ENCODE measurements around the gene ARL6IP5.

Gene ARL6IP5

GRCh38 chr3:69084326-69085167, at the start of gene ARL6IP5:
TSS of gene ARL6IP5 (plus strand) at chr3:69084937. CDS start at chr3:69085048, 111 bp downstream.
- FAIRE-seq, result peak; percentile 46

GRCh38 chr3:69044608-69045007, 40.1 kb upstream of the ARL6IP5 start:
- no peak for FAIRE-seq

- FAIRE-seq, result no peak
Measured at GRCh38 chr3:69048990-69049389, 35.7 kb upstream of the ARL6IP5 start.

GRCh38 chr3:69051756-69052471, 32.8 kb upstream of the ARL6IP5 start, which contains the start of gene TMF1:
TSS of gene TMF1 (minus strand) at chr3:69052333. CDS start at chr3:69052086, 247 bp downstream.
- FAIRE-seq, result peak; percentile 99

- FAIRE-seq, result no peak
Measured at GRCh38 chr3:69052472-69052898, 32.3 kb upstream of the ARL6IP5 start.

GRCh38 chr3:69058180-69058946, 26.4 kb upstream of the ARL6IP5 start:
- no peak for FAIRE-seq

- FAIRE-seq, result no peak
Measured at GRCh38 chr3:69058947-69059224, 25.9 kb upstream of the ARL6IP5 start.

- no peak for FAIRE-seq
Measured at GRCh38 chr3:69059688-69060087, 25.0 kb upstream of the ARL6IP5 start.

GRCh38 chr3:69063636-69064035, 21.1 kb upstream of the ARL6IP5 start:
- no peak for FAIRE-seq

GRCh38 chr3:69065318-69065964, 19.3 kb upstream of the ARL6IP5 start:
- FAIRE-seq, result no peak

GRCh38 chr3:69066121-69066520, 18.6 kb upstream of the ARL6IP5 start:
- FAIRE-seq, result no peak

- FAIRE-seq, result no peak
Measured at GRCh38 chr3:69072928-69073327, 11.8 kb upstream of the ARL6IP5 start.

GRCh38 chr3:69079269-69080159, 5.2 kb upstream of the ARL6IP5 start:
- FAIRE-seq, result no peak

- no peak for FAIRE-seq
Measured at GRCh38 chr3:69080233-69080920, 4.4 kb upstream of the ARL6IP5 start, which contains the start of gene UBA3. TSS of gene UBA3 (minus strand) at chr3:69080365. CDS start at chr3:69080353, 12 bp downstream.

- no peak for FAIRE-seq
Measured at GRCh38 chr3:69081583-69082262, 3.0 kb upstream of the ARL6IP5 start.

GRCh38 chr3:69082361-69082760, 2.4 kb upstream of the ARL6IP5 start:
- no peak for FAIRE-seq

- no peak for FAIRE-seq
Measured at GRCh38 chr3:69082805-69083204, 1.9 kb upstream of the ARL6IP5 start.

GRCh38 chr3:69085168-69085832, 563 bp downstream of the ARL6IP5 start:
- FAIRE-seq, result no peak

- no peak for FAIRE-seq
Measured at GRCh38 chr3:69085833-69086722, 1.3 kb downstream of the ARL6IP5 start.

Data from A204.1 (cell line).